Loucy (cell line): ENCODE data around the gene OR10J4.
"Not testable (repeated sequence)": the region's sequence is repeated elsewhere in the genome, so short reads cannot be mapped to it uniquely, and the experiment has no call there.

Experiments
- H2AFZ ChIP-seq: fragments of 200-600 bp; sonication (generic); 2 replicates; pipeline ENCODE4 v1.6.0; 2016; ENCODE audit warnings: antibody characterized with exemption, mild to moderate bottlenecking, low read length, moderate library complexity
- H3F3A ChIP-seq: fragments of 200-600 bp; 2 replicates; pipeline ENCODE4 v1.6.0; 2016; ENCODE audit warnings: antibody characterized with exemption, low read depth, mild to moderate bottlenecking
- H3K27me3 ChIP-seq: fragments of 200-600 bp; sonication (generic); 2 replicates; pipeline ENCODE4 v1.6.1; 2014; ENCODE audit warnings: low read length, mild to moderate bottlenecking; ENCODE audit not compliant: insufficient read depth, poor library complexity, severe bottlenecking
- H3K36me3 ChIP-seq: fragments of 200-600 bp; sonication (generic); 2 replicates; pipeline ENCODE4 v1.6.1; 2016; ENCODE audit warnings: low read length; ENCODE audit not compliant: insufficient read depth
- H3K4me1 ChIP-seq: fragments of 200-600 bp; sonication (generic); 2 replicates; pipeline ENCODE4 v1.5.1; 2014; ENCODE audit warnings: low read length, mild to moderate bottlenecking; ENCODE audit not compliant: insufficient read depth, poor library complexity, severe bottlenecking
- H3K4me2 ChIP-seq: fragments of 200-600 bp; sonication (generic); 2 replicates; pipeline ENCODE4 v1.6.0; 2014; ENCODE audit warnings: antibody characterized with exemption, low read length, low read depth, mild to moderate bottlenecking; ENCODE audit not compliant: poor library complexity, severe bottlenecking
- H3K4me3 ChIP-seq: fragments of 200-600 bp; sonication (generic); 2 replicates; pipeline ENCODE4 v1.5.1; 2014; ENCODE audit warnings: low read length, mild to moderate bottlenecking, mixed read lengths; ENCODE audit not compliant: poor library complexity, severe bottlenecking
- H3K79me2 ChIP-seq: fragments of 200-600 bp; sonication (generic); 2 replicates; pipeline ENCODE4 v1.6.1; 2014; ENCODE audit warnings: low read length; ENCODE audit not compliant: insufficient read depth
- H3K9ac ChIP-seq: fragments of 200-600 bp; sonication (generic); 2 replicates; pipeline ENCODE4 v1.6.0; 2014; ENCODE audit warnings: mild to moderate bottlenecking, low read depth, low read length, moderate library complexity; ENCODE audit not compliant: poor library complexity, severe bottlenecking
- H3K9me2 ChIP-seq: fragments of 200-600 bp; sonication (generic); replicated peaks from 2 replicates; pipeline ENCODE4 v1.6.1; 2016; ENCODE audit warnings: low read depth, low read length, mixed read lengths
- H3K9me3 ChIP-seq: fragments of 200-600 bp; sonication (generic); 2 replicates; pipeline ENCODE4 v1.6.1; 2014; ENCODE audit warnings: mild to moderate bottlenecking, antibody characterized with exemption, low read length, low read depth; ENCODE audit not compliant: insufficient read depth
- H4K20me1 ChIP-seq: fragments of 200-600 bp; sonication (generic); 2 replicates; pipeline ENCODE4 v1.6.0; 2014; ENCODE audit warnings: antibody characterized with exemption, low read length, mild to moderate bottlenecking; ENCODE audit not compliant: insufficient read depth, poor library complexity, severe bottlenecking
- CTCF ChIP-seq: fragments of 200-600 bp; sonication (generic); conservative IDR thresholded peaks from 2 replicates; pipeline ENCODE4 v1.5.1; 2014; ENCODE audit warnings: mild to moderate bottlenecking, antibody characterized with exemption, low read length
- EZH2phosphoT487 ChIP-seq: fragments of 200-600 bp; IDR thresholded peaks from 2 replicates; pipeline ENCODE4 v1.6.1; 2018; ENCODE audit warnings: antibody characterized with exemption, mild to moderate bottlenecking, moderate library complexity, borderline replicate concordance

Gene OR10J4

GRCh38 chr1:159444511-159444910 lies 12.5 kb downstream of the OR10J4 start:
- no peaks in the 10 kb centered on the region for H3K79me2 ChIP-seq
- no peaks in the 10 kb centered on the region for H3K4me1 ChIP-seq
- H2AFZ ChIP-seq = no peak overlapping the region
- no peaks in the 10 kb centered on the region for H3K27me3 ChIP-seq
- H3K4me2 ChIP-seq = no peak overlapping the region
- H3K36me3 ChIP-seq = no peaks in the 10 kb centered on the region
- no peak for TF ChIP-seq CTCF
- TF ChIP-seq EZH2phosphoT487 = no peak
- H4K20me1 ChIP-seq = no peaks in the 10 kb centered on the region
- no peaks in the 10 kb centered on the region for H3F3A ChIP-seq
- H3K9ac ChIP-seq = no peak overlapping the region
- H3K9me3 ChIP-seq = no peaks in the 10 kb centered on the region
- no peaks in the 10 kb centered on the region for H3K9me2 ChIP-seq
- no peak overlapping the region for H3K4me3 ChIP-seq

- Histone ChIP-seq H3K79me2 (no peaks in the 10 kb centered on the region), H3K9ac (no peak overlapping the region), H3K9me2 (no peaks in the 10 kb centered on the region), H3K4me3 (no peak overlapping the region), H4K20me1 (no peaks in the 10 kb centered on the region), H3K4me2 (no peak overlapping the region), H3K27me3 (no peaks in the 10 kb centered on the region), H3F3A (no peaks in the 10 kb centered on the region), H3K9me3 (0 out of 2 replicates have a peak, but pooled peaks cover 4% of the 10 kb centered on the region), H3K4me1 (no peaks in the 10 kb centered on the region), H2AFZ (no peak overlapping the region), H3K36me3 (no peaks in the 10 kb centered on the region)
- TF ChIP-seq CTCF = no peak
- TF ChIP-seq EZH2phosphoT487 = no peak
These were observed 16.2 kb downstream of the OR10J4 start for GRCh38 chr1:159448181-159448580.

- H3K36me3 ChIP-seq, H3K4me2 ChIP-seq, H3K79me2 ChIP-seq, H3K4me1 ChIP-seq, H3F3A ChIP-seq, H2AFZ ChIP-seq, H3K9me2 ChIP-seq, H3K9me3 ChIP-seq, H4K20me1 ChIP-seq, H3K27me3 ChIP-seq, H3K4me3 ChIP-seq, H3K9ac ChIP-seq: not testable (repeated sequence)
These were observed 17.6 kb downstream of the OR10J4 start for GRCh38 chr1:159449605-159450004.

- TF ChIP-seq EZH2phosphoT487 (no peak), CTCF (no peak)
- Histone ChIP-seq H3K4me3 (no peak overlapping the region), H3K9ac (no peak overlapping the region), H3K27me3 (no peaks in the 10 kb centered on the region), H3K36me3 (no peaks in the 10 kb centered on the region), H3K79me2 (no peaks in the 10 kb centered on the region), H2AFZ (no peak overlapping the region), H3K4me1 (no peaks in the 10 kb centered on the region), H3F3A (no peaks in the 10 kb centered on the region), H3K4me2 (no peak overlapping the region), H4K20me1 (no peaks in the 10 kb centered on the region), H3K9me2 (0 out of 2 replicates have a peak, but pooled peaks cover 3% of the 10 kb centered on the region), H3K9me3 (0 out of 2 replicates have a peak, but pooled peaks cover 5% of the 10 kb centered on the region)
These were observed 27.5 kb downstream of the OR10J4 start for GRCh38 chr1:159459551-159459950.
